ENCODE data around the gene KRT6B. TPM values are rescaled to one million over a fixed set of nuclear protein-coding genes. Genes with fewer than 3 reads are reported as not detected.
"Not testable (repeated sequence)": the region's sequence is repeated elsewhere in the genome, so short reads cannot be mapped to it uniquely, and the experiment has no call there.

The KRT6B gene
- total RNA-seq, 2 donors from 2014 or later: not detected

DNA sequence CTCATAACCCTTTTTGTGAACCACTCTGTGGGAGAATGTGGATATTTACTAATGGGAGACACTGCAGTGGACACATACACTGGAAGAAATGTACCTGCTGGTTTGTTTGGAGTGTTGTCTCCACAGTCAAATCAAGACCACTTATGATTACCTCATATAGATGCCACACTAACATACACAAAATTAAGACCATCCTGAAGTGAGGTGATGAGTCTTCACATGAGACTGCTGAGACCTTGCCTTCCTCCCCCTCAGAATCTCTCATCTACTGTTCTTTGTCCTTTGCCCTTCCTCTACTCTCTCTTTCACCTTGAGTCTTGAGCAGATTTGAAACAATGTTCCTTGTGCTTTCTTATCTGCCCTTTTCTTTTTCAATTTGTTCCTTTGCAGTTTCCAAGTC lies 36.8 kb upstream of the KRT6B start:
- ATAC-seq (no peak), DNase-seq (ENCODE audit: low spot score) (no peak)
- Mint-ChIP-seq H3K4me1 (ENCODE audit: low read depth in 2 of 2) (no peaks in the 10 kb centered on the region), H3K36me3 (peaks cover 13% of the 10 kb centered on the region), H3K27me3 (peaks cover 36 to 42% of the 10 kb centered on the region in 2 donors), H3K9me3 (no peaks in the 10 kb centered on the region), H3K4me3 (no peak overlapping the region), H3K27ac (no peak overlapping the region)

DNA sequence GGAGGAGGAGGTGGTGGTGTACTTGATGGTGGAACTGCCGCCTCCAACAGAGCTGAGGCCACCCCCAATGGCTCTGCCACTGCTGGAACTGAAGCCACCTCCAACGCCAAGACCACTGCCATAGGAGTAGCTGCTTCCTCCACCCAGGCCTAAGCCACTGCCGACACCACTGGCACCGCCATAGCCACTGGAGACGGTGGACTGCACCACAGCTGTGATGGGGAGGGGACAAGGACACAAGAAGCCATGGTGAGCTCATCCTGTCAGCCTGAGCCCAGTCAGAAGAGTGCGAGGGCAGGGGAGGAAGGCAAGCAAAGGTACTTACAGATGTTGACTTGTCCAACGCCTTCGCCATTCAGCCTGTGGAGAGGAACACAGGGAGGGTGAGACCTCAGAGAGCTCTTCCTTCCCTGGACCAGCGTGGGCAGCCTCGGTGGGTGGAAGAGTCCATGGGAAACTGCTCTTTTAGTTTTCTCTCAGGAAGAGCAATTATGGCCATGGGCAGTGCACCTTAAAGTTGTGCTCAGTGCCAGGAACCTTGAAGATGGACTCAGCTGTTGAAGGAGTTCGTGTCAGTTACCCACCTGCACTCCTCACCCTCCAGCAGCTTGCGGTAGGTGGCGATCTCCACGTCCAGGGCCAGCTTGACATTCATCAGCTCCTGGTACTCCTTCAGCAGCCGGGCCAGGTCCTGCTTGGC lies 35.9 kb upstream of the KRT6B start:
- H3K9me3 Mint-ChIP-seq; H3K27ac Mint-ChIP-seq; H3K4me3 Mint-ChIP-seq; H3K4me1 Mint-ChIP-seq (ENCODE audit: low read depth in 2 of 2); DNase-seq (ENCODE audit: low spot score): not testable (repeated sequence)
- ATAC-seq: peak in 1 of 2 donors; percentile 20
- Mint-ChIP-seq H3K36me3 (peaks cover 13% of the 10 kb centered on the region), H3K27me3 (peaks cover 44 to 50% of the 10 kb centered on the region in 2 donors)

DNA sequence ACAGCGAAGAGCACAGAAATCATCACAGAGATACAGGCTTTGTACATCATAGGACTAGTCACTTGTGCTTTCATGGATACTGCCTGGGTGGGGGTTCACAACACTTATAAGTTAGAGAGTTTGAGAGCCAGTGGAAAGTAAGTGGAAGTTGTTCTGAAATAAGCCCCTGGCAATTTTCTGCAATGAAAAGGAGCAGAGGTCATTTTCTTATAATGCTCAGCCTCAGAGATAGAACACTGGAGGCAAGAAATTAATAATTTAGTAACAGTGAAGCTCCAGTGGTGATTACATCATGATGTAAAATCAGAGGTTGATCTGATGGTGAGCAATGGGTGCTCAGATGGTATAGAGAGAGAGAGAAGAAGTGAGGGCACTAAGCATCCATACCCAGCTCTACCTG lies 35.3 kb upstream of the KRT6B start:
- DNase-seq (ENCODE audit: low spot score) (no peak), ATAC-seq (no peak)
- no peak overlapping the region for H3K4me3 Mint-ChIP-seq
- no peaks in the 10 kb centered on the region for H3K9me3 Mint-ChIP-seq
- no peaks in the 10 kb centered on the region for H3K4me1 Mint-ChIP-seq (ENCODE audit: low read depth in 2 of 2)
- no peak overlapping the region for H3K27ac Mint-ChIP-seq
- H3K27me3 Mint-ChIP-seq: peaks cover 48 to 52% of the 10 kb centered on the region in 2 donors
- H3K36me3 Mint-ChIP-seq: peaks cover 13% of the 10 kb centered on the region

DNA sequence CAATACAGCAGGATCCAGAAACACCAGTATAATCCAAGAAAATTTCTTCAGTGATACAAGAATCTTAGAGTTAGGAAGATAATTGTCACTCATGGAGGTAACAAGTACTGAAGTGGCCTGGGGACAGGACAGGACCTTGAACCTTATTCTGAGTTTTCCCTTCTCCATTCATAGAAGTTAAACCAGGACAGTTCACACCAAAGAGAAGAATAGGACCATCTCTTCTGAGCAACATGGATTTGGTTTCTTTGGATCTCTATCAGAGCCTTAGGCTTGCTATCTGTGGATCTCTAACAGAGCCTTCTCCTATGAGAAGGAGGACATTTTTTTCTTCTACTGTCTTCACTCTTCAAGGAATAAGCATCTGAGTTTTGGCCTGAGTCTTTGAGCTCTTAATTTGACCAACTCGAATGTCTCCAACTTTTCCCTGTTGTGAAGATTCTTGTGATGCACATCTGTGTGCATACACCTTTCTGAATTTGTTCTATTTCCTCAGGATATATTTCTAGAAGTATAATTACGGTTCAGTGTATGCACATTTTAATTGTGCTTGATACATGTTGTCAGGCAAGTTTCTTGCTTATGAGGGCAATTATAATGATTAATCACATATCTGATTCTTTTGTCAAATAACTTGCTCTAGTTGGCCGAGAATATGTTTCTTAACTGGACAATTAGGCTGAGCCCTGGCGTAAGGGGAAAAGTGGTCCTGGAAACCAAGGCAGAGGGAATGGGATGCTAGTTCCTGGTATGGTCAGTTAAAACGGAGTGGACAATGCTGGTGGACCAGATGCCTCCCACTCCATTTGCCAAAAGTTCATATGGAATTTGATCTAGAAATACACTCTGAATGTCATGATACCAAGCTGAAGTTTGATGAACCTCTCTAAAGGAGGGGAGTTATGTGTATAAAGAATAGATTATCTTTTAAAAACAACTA lies 34.5 kb upstream of the KRT6B start:
- Mint-ChIP-seq H3K4me3 (no peak overlapping the region), H3K27ac (no peak overlapping the region), H3K9me3 (no peaks in the 10 kb centered on the region), H3K4me1 (ENCODE audit: low read depth in 2 of 2) (no peaks in the 10 kb centered on the region), H3K27me3 (peaks cover 46 to 50% of the 10 kb centered on the region in 2 donors), H3K36me3 (peaks cover 13% of the 10 kb centered on the region)
- no peak for DNase-seq (ENCODE audit: low spot score)
- no peak for ATAC-seq

DNA sequence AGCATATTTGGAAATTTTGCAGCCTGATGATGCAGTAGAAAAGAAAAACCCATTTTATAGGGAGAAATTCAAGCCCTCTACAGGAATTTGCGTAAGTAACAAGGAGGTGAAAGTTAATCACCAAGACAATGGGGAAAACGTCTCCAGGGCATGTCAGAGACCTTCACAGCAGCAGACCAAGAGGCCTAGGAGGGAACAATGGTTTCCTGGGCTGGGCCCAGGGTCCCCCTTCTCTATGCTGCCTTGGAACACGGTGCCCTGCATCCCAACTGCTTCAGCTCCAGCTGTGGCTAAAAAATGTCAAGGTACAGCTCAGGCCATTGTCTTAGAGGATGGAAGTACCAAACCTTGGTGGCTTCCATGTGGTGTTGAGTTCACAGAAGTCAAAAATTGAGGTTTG lies 28.1 kb upstream of the KRT6B start:
- Mint-ChIP-seq H3K36me3 (peaks cover 8% of the 10 kb centered on the region), H3K27ac (no peak overlapping the region), H3K4me3 (no peak overlapping the region), H3K27me3 (peaks cover 22 to 39% of the 10 kb centered on the region in 2 donors), H3K4me1 (ENCODE audit: low read depth in 2 of 2) (no peaks in the 10 kb centered on the region), H3K9me3 (no peaks in the 10 kb centered on the region)
- no peak for ATAC-seq
- no peak for DNase-seq (ENCODE audit: low spot score)

DNA sequence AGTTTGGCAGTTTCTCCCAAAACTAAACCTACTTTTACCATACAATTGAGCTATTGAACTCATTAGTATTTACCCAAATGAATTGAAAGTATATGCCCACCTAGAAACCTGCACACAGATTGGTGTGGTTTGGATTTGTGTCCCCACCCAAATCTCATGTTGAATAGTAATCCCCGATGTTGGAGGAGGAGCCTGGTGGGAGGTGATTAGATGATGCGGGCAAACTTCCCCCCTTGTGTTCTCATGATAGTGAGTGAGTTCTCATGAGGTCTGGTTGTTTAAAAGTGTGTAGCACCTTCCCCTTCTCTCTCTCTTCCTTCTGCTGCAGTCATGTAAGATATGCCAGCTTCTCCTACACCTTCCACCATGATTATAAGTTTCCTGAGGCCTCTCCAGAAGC lies 25.7 kb upstream of the KRT6B start:
- Mint-ChIP-seq H3K36me3 (no peaks in the 10 kb centered on the region), H3K27ac (no peak overlapping the region), H3K9me3 (no peaks in the 10 kb centered on the region), H3K4me3 (no peak overlapping the region), H3K27me3 (peaks cover 1 to 15% of the 10 kb centered on the region in 2 donors), H3K4me1 (ENCODE audit: low read depth in 2 of 2) (no peaks in the 10 kb centered on the region)
- no peak for DNase-seq (ENCODE audit: low spot score)
- no peak for ATAC-seq

DNA sequence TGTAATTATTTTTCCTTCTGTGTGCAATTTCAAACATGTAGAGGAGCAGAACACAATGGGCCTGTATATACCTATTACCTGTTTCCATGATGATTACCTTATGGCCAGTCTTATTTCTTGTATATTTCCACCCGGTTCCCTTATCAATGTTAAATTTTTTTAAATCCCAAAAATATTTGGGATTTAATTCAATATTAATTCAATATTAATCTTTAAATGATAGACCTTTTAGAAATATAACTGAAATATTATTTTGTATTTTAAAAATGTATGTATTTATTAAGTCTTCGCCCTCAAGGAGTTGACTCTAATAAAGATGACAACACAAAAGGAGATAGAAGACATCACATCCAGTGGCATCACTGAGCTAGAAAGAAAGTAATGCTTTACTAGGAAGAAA lies 22.3 kb upstream of the KRT6B start:
- Mint-ChIP-seq H3K27ac (no peak overlapping the region), H3K4me1 (ENCODE audit: low read depth in 2 of 2) (no peaks in the 10 kb centered on the region), H3K4me3 (no peak overlapping the region), H3K9me3 (no peaks in the 10 kb centered on the region), H3K27me3 (peaks cover 0 to 8% of the 10 kb centered on the region in 2 donors), H3K36me3 (no peaks in the 10 kb centered on the region)
- DNase-seq (ENCODE audit: low spot score): no peak
- ATAC-seq: no peak

DNA sequence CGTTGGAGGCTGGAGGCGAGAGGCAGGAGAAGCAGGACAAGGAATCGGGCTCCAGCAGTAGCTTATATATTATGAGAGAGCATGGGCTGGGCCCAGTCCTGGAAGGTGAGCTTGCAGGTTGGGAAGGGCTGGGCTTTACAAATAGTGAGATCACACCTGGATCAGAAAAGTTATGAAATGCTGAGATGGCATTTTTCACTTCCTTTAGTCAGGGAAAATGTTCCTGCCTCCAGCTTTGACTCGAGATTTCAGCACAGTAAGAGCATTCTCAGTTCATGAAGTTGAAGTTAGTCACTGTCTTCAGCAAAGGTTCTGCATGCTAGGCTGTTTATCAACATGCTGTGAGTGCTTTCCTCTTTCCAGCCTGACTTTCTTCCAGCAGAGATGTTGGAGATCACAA lies 21.8 kb upstream of the KRT6B start, which contains the start of gene KRT6C:
Gene KRT6C, minus strand, starts transcription at position 38 of the 400 bp plus-strand sequence. CDS start 68 bp downstream, outside the sequence.
- Mint-ChIP-seq H3K36me3 (no peaks in the 10 kb centered on the region), H3K4me1 (ENCODE audit: low read depth in 2 of 2) (no peaks in the 10 kb centered on the region), H3K9me3 (no peaks in the 10 kb centered on the region), H3K27me3 (peaks cover 0 to 8% of the 10 kb centered on the region in 2 donors), H3K27ac (no peak within 1 kb of the TSS), H3K4me3 (no peak within 1 kb of the TSS)
- ATAC-seq (no peak), DNase-seq (ENCODE audit: low spot score) (no peak)

DNA sequence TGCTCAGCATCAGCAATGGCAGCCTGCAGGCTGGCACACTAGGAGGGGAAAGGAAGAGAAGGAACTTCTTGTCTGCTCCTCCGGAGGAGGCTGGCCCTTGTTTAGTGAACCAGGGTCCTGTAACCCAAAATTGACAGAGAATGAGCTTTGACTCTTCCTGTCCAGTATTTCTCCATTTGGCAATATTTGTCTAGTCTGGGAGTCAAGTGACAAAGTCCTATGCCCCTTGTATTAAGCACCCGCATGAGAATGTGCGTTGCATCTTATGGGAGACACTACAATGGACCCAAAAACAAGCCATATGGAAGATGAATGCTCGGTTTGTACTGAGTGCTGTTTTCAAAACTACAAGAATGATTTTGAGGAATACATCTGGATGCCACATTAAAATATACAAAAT lies 17.9 kb upstream of the KRT6B start:
- Mint-ChIP-seq H3K4me3 (no peak overlapping the region), H3K27me3 (peaks cover 8 to 21% of the 10 kb centered on the region in 2 donors), H3K9me3 (no peaks in the 10 kb centered on the region), H3K36me3 (no peaks in the 10 kb centered on the region), H3K4me1 (ENCODE audit: low read depth in 2 of 2) (no peaks in the 10 kb centered on the region), H3K27ac (no peak overlapping the region)
- ATAC-seq: no peak
- no peak for DNase-seq (ENCODE audit: low spot score)

DNA sequence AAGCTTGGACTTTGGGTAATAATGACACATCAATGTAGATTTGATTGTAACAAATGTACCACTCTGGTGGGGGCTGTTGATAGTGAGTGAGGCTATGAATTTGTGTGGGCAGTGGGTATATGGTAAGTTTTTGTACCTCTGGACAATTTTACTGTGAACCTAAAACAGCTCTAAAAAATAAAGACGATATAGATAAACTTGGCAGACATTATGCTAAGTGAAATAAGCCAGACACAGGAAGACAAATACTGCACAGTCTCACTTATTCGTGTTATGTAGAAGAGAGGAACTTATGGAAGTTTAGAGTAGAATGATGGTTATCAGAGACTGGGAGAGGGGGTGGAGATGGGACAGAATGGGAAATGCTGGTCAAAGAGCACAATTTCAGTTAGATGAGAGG lies 13.0 kb upstream of the KRT6B start:
- ATAC-seq (no peak), DNase-seq (ENCODE audit: low spot score) (no peak)
- Mint-ChIP-seq H3K27ac (no peak overlapping the region), H3K36me3 (no peaks in the 10 kb centered on the region), H3K4me3 (no peak overlapping the region), H3K9me3 (no peaks in the 10 kb centered on the region), H3K4me1 (ENCODE audit: low read depth in 2 of 2) (no peaks in the 10 kb centered on the region), H3K27me3 (peaks cover 23 to 40% of the 10 kb centered on the region in 2 donors)

DNA sequence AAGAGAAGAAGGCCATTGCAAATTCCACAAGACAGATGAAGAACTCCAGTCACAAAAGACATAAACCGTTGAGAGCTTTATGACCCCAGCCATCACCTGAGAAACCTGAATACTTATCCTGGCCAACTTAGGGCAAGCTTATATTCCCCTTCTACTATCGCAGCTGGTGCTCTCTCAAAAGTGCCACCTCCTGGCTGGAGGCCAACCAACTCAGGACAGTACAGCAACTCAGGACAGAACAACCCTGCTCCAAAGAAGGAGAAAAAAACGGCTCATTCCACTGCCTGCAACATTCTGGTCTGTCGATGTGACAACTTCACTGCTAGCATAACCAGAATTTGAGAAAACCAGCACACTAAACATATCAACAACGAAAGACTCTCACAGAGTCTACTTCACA lies 9.7 kb upstream of the KRT6B start:
- Mint-ChIP-seq H3K27ac (no peak overlapping the region), H3K4me3 (no peak overlapping the region), H3K27me3 (peaks cover 22 to 27% of the 10 kb centered on the region in 2 donors)

DNA sequence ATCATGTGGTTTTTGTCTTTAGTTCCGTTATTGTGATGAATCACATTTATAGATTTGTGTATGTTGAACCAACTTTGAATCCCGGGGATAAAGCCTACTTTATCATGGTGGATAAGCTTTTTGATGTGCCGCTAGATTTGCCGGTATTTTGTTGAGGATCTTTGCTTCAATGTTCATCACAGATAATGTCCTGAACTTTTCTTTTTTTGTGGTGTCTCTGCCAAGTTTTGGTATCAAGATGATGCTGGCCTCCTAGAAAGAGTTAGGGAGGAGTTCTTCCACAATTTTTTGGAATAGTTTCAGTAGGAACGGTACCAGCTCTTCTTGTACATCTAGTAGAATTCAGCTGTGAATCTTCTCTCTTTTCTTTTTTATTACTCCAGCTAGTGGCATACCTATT lies 6.9 kb upstream of the KRT6B start:
- Mint-ChIP-seq H3K36me3 (no peaks in the 10 kb centered on the region), H3K9me3 (no peaks in the 10 kb centered on the region), H3K27ac (no peak overlapping the region), H3K27me3 (peaks cover 12 to 13% of the 10 kb centered on the region in 2 donors), H3K4me3 (no peak overlapping the region), H3K4me1 (ENCODE audit: low read depth in 2 of 2) (peaks cover 14 to 18% of the 10 kb centered on the region in 2 donors)
- DNase-seq (ENCODE audit: low spot score): no peak
- no peak for ATAC-seq

More for the DNA sequence above, 9.7 kb upstream of the KRT6B start:
- ATAC-seq: no peak
- Mint-ChIP-seq H3K4me1 (ENCODE audit: low read depth in 2 of 2) (no peaks in the 10 kb centered on the region), H3K36me3 (no peaks in the 10 kb centered on the region), H3K9me3 (no peaks in the 10 kb centered on the region)
- no peak for DNase-seq (ENCODE audit: low spot score)

DNA sequence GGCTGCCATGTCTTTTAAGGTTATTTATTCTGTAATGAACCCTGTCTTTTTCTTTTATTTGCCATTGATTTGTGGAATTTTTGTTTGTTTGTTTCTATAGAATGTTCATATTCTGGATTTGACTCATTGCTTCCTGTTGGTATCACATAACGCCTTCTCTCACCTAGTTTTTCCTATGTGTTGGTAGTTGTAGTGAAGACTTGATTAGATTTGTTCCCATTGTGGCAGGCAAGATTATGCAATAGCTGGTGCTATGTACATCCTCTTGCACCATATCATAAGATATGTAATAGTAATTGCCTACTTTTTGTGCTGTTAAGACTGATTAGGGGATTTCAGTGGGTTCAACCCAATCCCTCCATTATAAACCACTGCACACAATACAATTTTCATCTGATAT lies 3.9 kb upstream of the KRT6B start:
- peak in 1 of 2 donors; percentile 52 for ATAC-seq
- Mint-ChIP-seq H3K27me3 (peaks cover 0 to 8% of the 10 kb centered on the region in 2 donors), H3K36me3 (no peaks in the 10 kb centered on the region), H3K9me3 (no peaks in the 10 kb centered on the region), H3K4me3 (no peak overlapping the region), H3K27ac (no peak overlapping the region), H3K4me1 (ENCODE audit: low read depth in 2 of 2) (peaks cover 14 to 18% of the 10 kb centered on the region in 2 donors)
- no peak for DNase-seq (ENCODE audit: low spot score)

Measured in natural killer cell treated with Interleukin-12 subunit alpha and Interleukin-12 subunit beta and Interleukin-15 and Interleukin-18, amount 100 ng/mL, for 72 hours (primary cell).